ENCODE results near the gene NHP2.
A peak's percentile ranks its signal among the peaks of the same experiment; 100 is the strongest.

Gene NHP2

GRCh38 chr5:178129296-178129695 lies 24.4 kb downstream of the NHP2 start:
- DNase-seq = no peak

- DNase-seq = peak; percentile 16
These were observed 26.2 kb downstream of the NHP2 start for GRCh38 chr5:178127300-178128009.

GRCh38 chr5:178126556-178126955 lies 27.1 kb downstream of the NHP2 start:
- DNase-seq = no peak

DNA sequence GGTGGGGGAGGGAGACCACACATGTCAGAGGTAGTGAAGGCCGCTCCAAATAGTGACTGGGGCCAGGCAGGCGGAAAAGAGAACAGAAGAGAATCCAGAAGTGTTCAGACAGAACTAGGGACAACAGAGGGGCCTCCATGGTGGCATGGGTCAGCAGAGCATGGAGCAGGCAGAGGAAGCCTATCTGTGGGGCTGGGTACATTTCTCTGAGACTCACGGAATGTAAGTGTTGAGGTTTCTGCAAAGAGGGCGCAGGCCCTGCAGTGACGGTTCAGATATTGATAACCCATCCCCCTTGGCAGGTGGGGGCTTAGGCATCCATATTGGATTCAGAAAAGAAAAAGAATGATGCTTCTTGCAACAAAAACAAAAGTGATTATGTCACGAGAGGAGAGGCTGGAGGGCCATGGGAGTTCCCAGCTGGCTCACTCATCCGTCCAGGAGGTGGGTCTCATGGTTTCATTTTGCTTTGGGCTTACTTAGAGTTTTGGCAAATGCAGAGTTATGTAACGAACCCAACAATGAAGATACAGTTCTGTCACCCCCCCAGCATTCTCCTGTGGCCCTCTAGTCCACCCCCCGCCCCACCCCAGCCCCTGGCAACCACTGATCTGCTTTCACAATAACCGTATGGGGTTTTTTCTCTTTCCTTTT lies 28.3 kb downstream of the NHP2 start:
- DNase-seq = no peak

GRCh38 chr5:178123966-178124925 lies 29.4 kb downstream of the NHP2 start:
- DNase-seq = no peak

- DNase-seq = no peak
These were observed 30.4 kb downstream of the NHP2 start for GRCh38 chr5:178123094-178123965.

- no peak for DNase-seq
These were observed 31.3 kb downstream of the NHP2 start for GRCh38 chr5:178122346-178122745.

DNA sequence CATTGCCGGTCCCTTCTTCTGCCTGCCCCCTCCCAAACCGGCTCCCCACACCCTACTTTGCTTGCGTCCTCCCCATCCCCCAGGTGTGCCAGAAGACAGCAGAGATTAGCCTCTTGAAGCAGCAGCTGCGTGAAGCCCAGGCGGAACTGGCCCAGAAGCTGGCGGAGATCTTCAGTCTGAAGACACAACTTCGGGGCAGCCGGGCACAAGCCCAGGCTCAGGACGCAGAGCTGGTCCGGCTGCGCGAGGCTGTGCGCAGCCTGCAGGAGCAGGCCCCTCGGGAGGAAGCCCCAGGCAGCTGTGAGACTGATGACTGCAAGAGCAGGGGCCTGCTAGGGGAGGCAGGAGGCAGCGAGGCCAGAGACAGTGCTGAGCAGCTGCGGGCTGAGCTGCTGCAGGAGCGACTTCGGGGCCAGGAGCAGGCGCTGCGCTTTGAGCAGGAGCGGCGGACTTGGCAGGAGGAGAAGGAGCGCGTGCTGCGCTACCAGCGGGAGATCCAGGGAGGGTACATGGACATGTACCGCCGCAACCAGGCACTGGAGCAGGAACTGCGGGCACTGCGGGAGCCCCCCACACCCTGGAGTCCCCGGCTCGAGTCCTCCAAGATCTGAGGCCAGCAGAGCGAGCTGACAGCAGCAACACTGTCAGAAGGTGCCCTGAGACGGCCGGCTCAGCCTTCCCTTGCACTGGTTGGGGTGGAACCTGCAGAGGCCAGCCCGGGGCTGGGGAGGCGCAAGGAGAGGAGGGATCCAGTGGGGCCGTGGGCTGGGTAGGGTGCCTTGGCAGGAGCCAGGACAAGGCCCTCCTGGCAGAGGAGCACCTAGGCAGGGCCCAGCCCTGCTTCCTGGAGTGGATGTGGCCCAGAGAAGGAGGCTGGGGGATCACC lies 32.1 kb downstream of the NHP2 start:
- DNase-seq = no peak

- peak; percentile 27 for DNase-seq
These were observed 32.9 kb downstream of the NHP2 start for GRCh38 chr5:178120607-178121357.

GRCh38 chr5:178119915-178120606 lies 33.6 kb downstream of the NHP2 start:
- DNase-seq = no peak

DNA sequence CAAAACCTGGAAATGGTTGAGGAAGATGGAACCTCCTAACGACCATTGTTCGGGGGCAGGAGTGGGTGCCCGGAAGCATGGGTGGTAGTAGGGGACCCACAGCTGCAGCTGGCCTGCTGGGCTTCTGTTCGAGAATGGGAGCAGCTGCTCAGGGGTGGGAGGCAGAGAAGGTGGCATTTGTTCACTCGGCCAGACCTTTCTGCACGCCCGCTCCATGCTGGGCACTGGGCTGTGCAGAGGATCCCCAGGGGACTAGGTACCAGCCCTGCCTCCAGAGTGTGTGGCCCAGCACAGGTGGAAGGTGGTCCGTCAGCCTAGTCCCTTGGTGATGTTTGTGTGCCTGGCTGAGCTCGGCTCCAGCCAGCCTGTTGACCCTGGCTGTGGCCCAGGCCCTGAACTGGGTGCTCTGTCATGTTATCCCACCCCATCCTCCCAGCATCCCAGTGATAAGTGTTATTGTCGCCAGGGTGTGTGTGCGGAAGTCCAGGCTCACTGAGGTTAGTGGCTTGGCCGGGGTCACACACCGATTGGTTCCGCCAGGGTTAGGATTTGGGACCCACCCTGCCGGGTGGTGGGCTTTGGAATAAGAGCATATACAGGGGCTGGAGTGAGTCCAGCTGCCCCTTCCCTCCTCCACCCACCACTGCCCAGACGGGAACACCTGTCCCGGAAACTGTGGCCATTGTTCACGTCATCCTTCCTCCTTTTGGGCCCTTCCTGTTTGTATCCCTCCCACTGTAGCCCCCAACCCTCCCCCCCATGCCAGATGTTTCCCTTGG lies 35.6 kb downstream of the NHP2 start:
- no peak for DNase-seq

- DNase-seq = no peak
These were observed 37.4 kb downstream of the NHP2 start for GRCh38 chr5:178116143-178116885.

- DNase-seq = no peak
These were observed 37.9 kb downstream of the NHP2 start for GRCh38 chr5:178115814-178116142.

DNA sequence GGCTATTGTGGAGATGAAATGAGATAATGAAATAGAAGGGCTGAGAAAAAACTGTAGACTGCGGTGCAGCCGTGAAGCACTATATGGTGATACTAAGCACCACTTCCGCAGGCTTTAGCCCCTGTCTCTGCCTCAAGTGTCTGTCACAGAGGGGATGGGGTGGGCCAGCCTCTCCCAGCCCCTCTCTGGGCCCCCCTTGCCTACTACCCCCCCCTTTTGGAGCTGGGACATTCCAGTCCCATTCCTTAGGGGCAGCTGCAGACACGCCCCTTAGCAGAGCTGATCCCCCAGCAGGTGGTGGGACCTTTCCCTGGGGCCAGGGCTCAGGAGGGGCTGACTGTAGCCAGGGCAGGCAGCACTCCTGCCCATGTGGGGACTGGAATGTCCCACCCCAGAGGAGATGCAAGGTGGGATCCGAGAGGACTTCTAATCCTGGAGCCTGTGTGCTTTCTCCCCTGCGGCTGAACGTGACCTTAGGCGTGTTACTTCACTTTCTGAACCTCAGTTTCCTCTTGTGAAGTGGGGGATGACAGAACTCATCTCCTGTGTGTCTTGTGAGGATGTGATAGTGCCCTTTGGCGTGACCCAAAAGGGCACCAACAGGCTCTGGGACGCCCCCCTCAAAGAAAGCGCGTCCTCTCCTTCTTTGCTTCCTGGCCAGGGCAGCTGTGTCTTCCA lies 38.4 kb downstream of the NHP2 start:
- DNase-seq = no peak

- DNase-seq = no peak
These were observed 39.2 kb downstream of the NHP2 start for GRCh38 chr5:178114325-178115135.

DNA sequence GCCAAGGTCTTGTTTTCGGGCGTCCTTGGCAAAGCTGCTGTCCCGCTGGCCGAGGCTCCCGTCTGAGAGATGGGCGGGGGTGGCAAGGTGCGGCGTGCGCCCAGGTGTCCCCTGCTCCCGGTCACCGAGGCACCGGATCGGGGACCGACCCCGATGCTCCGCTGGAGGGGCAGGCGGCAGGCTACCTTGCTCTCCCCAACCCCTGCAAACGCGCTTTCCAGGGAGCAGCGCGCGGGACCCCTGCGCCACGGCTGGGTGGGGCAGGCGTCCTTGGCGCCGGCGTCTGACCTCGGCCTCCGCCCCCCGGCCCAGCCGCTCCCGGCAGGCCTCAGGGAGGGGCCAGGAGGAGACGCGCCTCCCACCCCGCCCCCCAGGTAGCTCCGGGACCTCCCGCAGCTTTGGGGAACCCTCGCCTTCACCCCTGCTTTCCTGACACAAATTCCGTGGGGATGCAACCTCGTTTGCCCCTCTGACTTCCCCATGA lies 39.8 kb downstream of the NHP2 start:
- no peak for DNase-seq
